ENCODE measurements around the gene RNASEL. TPM values are rescaled to one million over a fixed set of nuclear protein-coding genes. Genes with fewer than 3 reads are reported as not detected.
"Not testable (repeated sequence)": the region's sequence is repeated elsewhere in the genome, so short reads cannot be mapped to it uniquely, and the experiment has no call there.

Gene RNASEL
- total and polyA plus RNA-seq, 2 donors (not counting 3 experiments of a cell fraction or from before 2014, with no cell fraction given), result 0.59 to 1.9 TPM

GRCh38 chr1:182533896-182534295 lies 55.2 kb downstream of the RNASEL start:
- CTCF ChIA-PET, result no interaction called here
- FAIRE-seq, result no peak
- dilution Hi-C loops (cut with MboI; ENCODE audit: extremely low pct_ligation_motif_present, low sequenced_read_pairs), result no loop called here

GRCh38 chr1:182528206-182528605 lies 60.9 kb downstream of the RNASEL start:
- FAIRE-seq; H4K20me1 ChIP-seq (replicated peaks; ENCODE audit: control insufficient read depth, extremely low read depth, insufficient read depth, low read length); intact Hi-C loops (cut with micrococcal nuclease); H3K9me3 ChIP-seq (replicated peaks; ENCODE audit: control insufficient read depth, insufficient read depth, low read length); H3K79me2 ChIP-seq (ENCODE audit: control insufficient read depth, insufficient read depth, low read length); CTCF ChIA-PET; H3K4me3 ChIP-seq (replicated peaks in 1 of 3; ENCODE audit: insufficient read depth in 1 of 3, low read depth in 1 of 3, low read length in 3 of 3); H3K36me3 ChIP-seq (ENCODE audit: control insufficient read depth in 2 of 2, extremely low read depth in 1 of 2, insufficient read depth in 2 of 2, low read length in 2 of 2); H3K9me1 ChIP-seq (replicated peaks; ENCODE audit: control insufficient read depth, extremely low read depth, insufficient read depth, low read length); POLR2A ChIA-PET; BruUV-seq (replicated peaks); DNase-seq (ENCODE audit: low read depth, low spot score); H3K9ac ChIP-seq (replicated peaks; ENCODE audit: extremely low read depth, insufficient read depth, low read length); H3K27me3 ChIP-seq (ENCODE audit: control insufficient read depth in 2 of 2, insufficient read depth in 2 of 2, low read length in 2 of 2); dilution Hi-C loops (cut with MboI; ENCODE audit: extremely low pct_ligation_motif_present, low sequenced_read_pairs); H3K4me1 ChIP-seq (ENCODE audit: control insufficient read depth, extremely low read depth, insufficient read depth, low read length); H2AFZ ChIP-seq (ENCODE audit: low read depth, low read length); H3K27ac ChIP-seq (ENCODE audit: insufficient read depth, low read depth, low read length); H3K4me2 ChIP-seq (ENCODE audit: insufficient read depth, low read length): not testable (repeated sequence)

More at GRCh38 chr1:182533896-182534295, 55.2 kb downstream of the RNASEL start:
- no peaks in the 10 kb centered on the region for H3K36me3 ChIP-seq (ENCODE audit: control insufficient read depth in 2 of 2, extremely low read depth in 1 of 2, insufficient read depth in 2 of 2, low read length in 2 of 2)
- no peaks in the 10 kb centered on the region for H3K79me2 ChIP-seq (ENCODE audit: control insufficient read depth, insufficient read depth, low read length)
- POLR2A ChIA-PET, result no interaction called here
- no peaks in the 10 kb centered on the region for H3K9me3 ChIP-seq (replicated peaks; ENCODE audit: control insufficient read depth, insufficient read depth, low read length)
- intact Hi-C loops (cut with micrococcal nuclease), result no loop called here
- H2AFZ ChIP-seq (ENCODE audit: low read depth, low read length), result no peak overlapping the region
- H3K4me3 ChIP-seq (replicated peaks in 1 of 3; ENCODE audit: insufficient read depth in 1 of 3, low read depth in 1 of 3, low read length in 3 of 3), result no peak overlapping the region
- H3K9me1 ChIP-seq (replicated peaks; ENCODE audit: control insufficient read depth, extremely low read depth, insufficient read depth, low read length), result no peaks in the 10 kb centered on the region
- no peak overlapping the region for H3K9ac ChIP-seq (replicated peaks; ENCODE audit: extremely low read depth, insufficient read depth, low read length)
- no TSS peak for BruUV-seq (replicated peaks)
- TF ChIP-seq POLR2A (IDR thresholded peaks at IDR 0.05; ENCODE audit: low read depth, low read length) (no peak), MYC (IDR thresholded peaks at IDR 0.05; ENCODE audit: low read depth, low read length) (no peak), MAX (IDR thresholded peaks at IDR 0.05; ENCODE audit: insufficient read depth, insufficient read length) (no peak), CTCF (IDR thresholded peaks at IDR 0.05; ENCODE audit: extremely low read depth in 1 of 2, insufficient read depth in 1 of 2, low read depth in 1 of 2, low read length in 2 of 2) (no peak)
- H3K27me3 ChIP-seq (ENCODE audit: control insufficient read depth in 2 of 2, insufficient read depth in 2 of 2, low read length in 2 of 2), result no peaks in the 10 kb centered on the region
- H4K20me1 ChIP-seq (replicated peaks; ENCODE audit: control insufficient read depth, extremely low read depth, insufficient read depth, low read length), result no peaks in the 10 kb centered on the region
- DNase-seq (ENCODE audit: low read depth, low spot score), result no peak
- no peak overlapping the region for H3K27ac ChIP-seq (ENCODE audit: insufficient read depth, low read depth, low read length)
- no peaks in the 10 kb centered on the region for H3K4me1 ChIP-seq (ENCODE audit: control insufficient read depth, extremely low read depth, insufficient read depth, low read length)
- no peak overlapping the region for H3K4me2 ChIP-seq (ENCODE audit: insufficient read depth, low read length)
